Suprapubic skin (tissue), 4 donors: Measurements from ENCODE around the gene KRTAP10-3. TPM values are rescaled to one million over a fixed set of nuclear protein-coding genes. Genes with fewer than 3 reads are reported as not detected.
"Not testable (repeated sequence)": the region's sequence is repeated elsewhere in the genome, so short reads cannot be mapped to it uniquely, and the experiment has no call there.

Experiments
- DNase-seq, 2 donors: peaks; one replicate each; pipeline ENCODE4 v3.0.0-alpha.2; 2019; ENCODE audit warnings: low spot score in 2 of 2
- H3K27ac ChIP-seq: fragments of 200-600 bp; sonication (generic); one replicate; pipeline ENCODE4 v1.5.1; 2019
- H3K27me3 ChIP-seq: fragments of 200-600 bp; sonication (generic); one replicate; pipeline ENCODE4 v1.5.1; 2019
- H3K36me3 ChIP-seq: fragments of 200-600 bp; sonication (generic); one replicate; pipeline ENCODE4 v1.5.1; 2019
- H3K4me1 ChIP-seq: fragments of 200-600 bp; sonication (generic); one replicate; pipeline ENCODE4 v1.5.1; 2019
- H3K4me3 ChIP-seq: fragments of 200-600 bp; sonication (generic); one replicate; pipeline ENCODE4 v1.5.1; 2019; ENCODE audit warnings: mild to moderate bottlenecking
- H3K9me3 ChIP-seq: fragments of 200-600 bp; sonication (generic); one replicate; pipeline ENCODE4 v1.5.1; 2019
- EP300 ChIP-seq: sonication (generic); formaldehyde crosslinking; IDR thresholded peaks from one replicate; pipeline ENCODE4 v1.6.1; 2017; ENCODE audit warnings: antibody characterized with exemption
- POLR2A ChIP-seq, 2 donors: fragments of 450-650 bp; IDR thresholded peaks; one replicate each; pipeline ENCODE4 v1.6.1; 2017; ENCODE audit warnings: antibody characterized with exemption in 2 of 2, mild to moderate bottlenecking in 2 of 2, moderate library complexity in 2 of 2
- POLR2AphosphoS5 ChIP-seq, 3 donors: sonication (generic); formaldehyde crosslinking; IDR thresholded peaks; one replicate each; pipeline ENCODE4 v1.6.1; 2017; ENCODE audit warnings: antibody characterized with exemption in 3 of 3
- WGBS: methylation state at CpG from one replicate; pipeline ENCODE4 v1.1.5; 2018; 5-methylcytosine and 5-hydroxymethylcytosine counted together
- total RNA-seq, 4 donors: library from RNA; depleted of rRNA; stranded (reverse); fragments of >200 nt; gene quantifications; one replicate each; pipeline ENCODE4 v1.1.0, GENCODE V29; 2016
- TF ChIP-seq, protein P1 (sequence below), 2 donors: fragments of 200-600 bp in 1 of 2; fragments of 450-650 bp in 1 of 2; sonication (generic) in 1 of 2; IDR thresholded peaks; one replicate each; pipeline ENCODE4 v1.5.1; 2016 to 2019; ENCODE audit warnings: antibody characterized with exemption in 2 of 2, mild to moderate bottlenecking in 1 of 2, moderate library complexity in 1 of 2

KRTAP10-3 gene
- total RNA-seq, 4 donors from 2014 or later: 1.1 to 5.8 (median 3.3) TPM; not detected in 1

DNA sequence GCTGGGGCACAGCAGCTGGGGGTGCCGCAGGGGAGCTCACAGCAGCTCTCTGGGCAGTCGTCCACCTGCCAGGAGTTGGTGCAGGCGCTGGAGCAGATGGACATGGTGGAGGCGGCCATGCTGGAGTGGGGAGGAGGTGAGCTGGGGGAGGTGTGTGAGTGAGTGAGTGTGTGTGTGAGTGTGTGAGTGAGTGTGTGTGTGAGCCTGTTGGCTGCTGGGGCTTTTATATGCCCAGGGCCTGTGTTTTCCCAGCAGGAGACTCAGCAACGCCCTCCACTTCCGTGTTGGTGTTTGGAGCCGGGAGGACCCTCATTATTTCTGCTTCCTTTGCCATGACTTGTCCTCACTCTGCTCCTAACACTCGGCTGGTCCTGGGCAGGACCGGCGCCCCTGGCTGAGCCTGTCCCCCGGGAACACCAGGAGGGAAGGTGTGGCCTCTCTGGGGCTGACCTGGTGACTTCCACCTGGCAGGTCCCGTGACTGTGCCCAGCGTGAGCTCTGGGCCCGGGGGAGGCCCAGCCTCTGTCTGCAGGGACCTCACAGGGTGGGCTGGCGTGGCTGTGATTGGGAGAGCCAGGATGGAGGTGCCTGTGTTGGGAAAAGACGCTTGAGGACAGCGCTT, 7.1 kb downstream of the KRTAP10-3 start, which contains the start of gene KRTAP10-2:
Gene KRTAP10-2, minus strand, starts transcription at position 166 of the 622 bp plus-strand sequence. Its CDS starts 47 bp downstream, at position 119.
- Histone ChIP-seq H3K4me3 (no peak within 1 kb of the TSS), H3K9me3 (no peaks in the 10 kb centered on the region), H3K27me3 (peaks cover 55% of the 10 kb centered on the region), H3K36me3 (no peaks in the 10 kb centered on the region), H3K4me1 (peaks cover 14% of the 10 kb centered on the region), H3K27ac (no peak within 1 kb of the TSS)
- 44% methylated on average over 3 of the region's 17 CpGs for WGBS
- no peak for DNase-seq
- TF ChIP-seq POLR2A (IDR thresholded peaks at IDR 0.05): no peak
- TF ChIP-seq, protein P1, sequence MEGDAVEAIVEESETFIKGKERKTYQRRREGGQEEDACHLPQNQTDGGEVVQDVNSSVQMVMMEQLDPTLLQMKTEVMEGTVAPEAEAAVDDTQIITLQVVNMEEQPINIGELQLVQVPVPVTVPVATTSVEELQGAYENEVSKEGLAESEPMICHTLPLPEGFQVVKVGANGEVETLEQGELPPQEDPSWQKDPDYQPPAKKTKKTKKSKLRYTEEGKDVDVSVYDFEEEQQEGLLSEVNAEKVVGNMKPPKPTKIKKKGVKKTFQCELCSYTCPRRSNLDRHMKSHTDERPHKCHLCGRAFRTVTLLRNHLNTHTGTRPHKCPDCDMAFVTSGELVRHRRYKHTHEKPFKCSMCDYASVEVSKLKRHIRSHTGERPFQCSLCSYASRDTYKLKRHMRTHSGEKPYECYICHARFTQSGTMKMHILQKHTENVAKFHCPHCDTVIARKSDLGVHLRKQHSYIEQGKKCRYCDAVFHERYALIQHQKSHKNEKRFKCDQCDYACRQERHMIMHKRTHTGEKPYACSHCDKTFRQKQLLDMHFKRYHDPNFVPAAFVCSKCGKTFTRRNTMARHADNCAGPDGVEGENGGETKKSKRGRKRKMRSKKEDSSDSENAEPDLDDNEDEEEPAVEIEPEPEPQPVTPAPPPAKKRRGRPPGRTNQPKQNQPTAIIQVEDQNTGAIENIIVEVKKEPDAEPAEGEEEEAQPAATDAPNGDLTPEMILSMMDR (IDR thresholded peaks at IDR 0.05): no peak
- no peak for TF ChIP-seq EP300
- no peak for TF ChIP-seq POLR2AphosphoS5 (IDR thresholded peaks at IDR 0.05)

DNA sequence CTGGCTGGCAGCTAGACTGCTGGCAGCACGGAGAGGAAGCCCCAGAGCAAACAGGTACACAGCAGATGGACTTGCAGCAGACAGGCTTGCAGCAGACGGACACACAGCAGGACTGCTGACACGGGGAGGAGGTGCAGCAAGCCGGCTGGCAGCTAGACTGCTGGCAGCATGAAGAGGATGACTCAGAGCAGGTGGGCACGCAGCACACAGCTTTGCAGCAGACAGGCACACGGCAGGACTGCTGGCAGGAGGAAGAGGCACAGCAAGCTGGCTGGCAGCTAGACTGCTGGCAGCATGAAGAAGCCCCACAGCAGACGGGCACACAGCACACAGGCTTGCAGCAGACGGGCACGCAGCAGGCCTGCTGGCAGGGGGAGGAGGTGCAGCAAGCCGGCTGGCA, 7.8 kb downstream of the KRTAP10-3 start:
- H3K27me3 ChIP-seq: peaks cover 48% of the 10 kb centered on the region
- no peaks in the 10 kb centered on the region for H3K36me3 ChIP-seq
- H3K27ac ChIP-seq: no peak overlapping the region
- no peak overlapping the region for H3K4me3 ChIP-seq
- H3K9me3 ChIP-seq: no peaks in the 10 kb centered on the region
- TF ChIP-seq POLR2A (IDR thresholded peaks at IDR 0.05) (no peak), POLR2AphosphoS5 (IDR thresholded peaks at IDR 0.05) (no peak), EP300 (no peak)
- TF ChIP-seq, protein P1 (IDR thresholded peaks at IDR 0.05): no peak
- H3K4me1 ChIP-seq: peaks cover 14% of the 10 kb centered on the region
- no CpG with 5 or more reads among the region's 10 CpGs for WGBS
- no peak for DNase-seq

DNA sequence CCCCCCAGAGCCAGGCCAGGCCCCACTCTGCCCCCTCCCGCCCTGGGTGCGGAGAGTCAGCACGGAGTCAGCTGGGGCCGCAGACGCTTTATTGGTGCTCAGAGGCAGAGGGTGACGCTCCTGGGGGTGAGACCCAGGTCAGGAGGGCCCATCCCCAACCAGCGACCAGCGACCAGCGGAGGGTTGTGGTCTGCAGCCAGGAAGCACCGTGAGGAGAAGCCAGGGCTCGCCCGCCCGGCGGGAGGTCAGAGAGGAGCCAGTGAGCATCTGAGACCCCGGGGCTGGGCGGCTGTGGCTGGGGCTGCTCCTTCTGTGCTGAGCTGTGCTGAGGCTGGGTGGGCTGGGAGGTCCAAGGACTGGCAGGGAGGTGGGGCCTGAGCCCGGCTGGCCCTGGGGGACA, 8.3 kb downstream of the KRTAP10-3 start:
- not testable (repeated sequence) for H3K27ac ChIP-seq, H3K36me3 ChIP-seq, H3K4me3 ChIP-seq, DNase-seq, H3K9me3 ChIP-seq
- peaks cover 43% of the 10 kb centered on the region for H3K27me3 ChIP-seq
- WGBS: 59% methylated on average over 2 of the region's 17 CpGs
- peaks cover 14% of the 10 kb centered on the region for H3K4me1 ChIP-seq

DNA sequence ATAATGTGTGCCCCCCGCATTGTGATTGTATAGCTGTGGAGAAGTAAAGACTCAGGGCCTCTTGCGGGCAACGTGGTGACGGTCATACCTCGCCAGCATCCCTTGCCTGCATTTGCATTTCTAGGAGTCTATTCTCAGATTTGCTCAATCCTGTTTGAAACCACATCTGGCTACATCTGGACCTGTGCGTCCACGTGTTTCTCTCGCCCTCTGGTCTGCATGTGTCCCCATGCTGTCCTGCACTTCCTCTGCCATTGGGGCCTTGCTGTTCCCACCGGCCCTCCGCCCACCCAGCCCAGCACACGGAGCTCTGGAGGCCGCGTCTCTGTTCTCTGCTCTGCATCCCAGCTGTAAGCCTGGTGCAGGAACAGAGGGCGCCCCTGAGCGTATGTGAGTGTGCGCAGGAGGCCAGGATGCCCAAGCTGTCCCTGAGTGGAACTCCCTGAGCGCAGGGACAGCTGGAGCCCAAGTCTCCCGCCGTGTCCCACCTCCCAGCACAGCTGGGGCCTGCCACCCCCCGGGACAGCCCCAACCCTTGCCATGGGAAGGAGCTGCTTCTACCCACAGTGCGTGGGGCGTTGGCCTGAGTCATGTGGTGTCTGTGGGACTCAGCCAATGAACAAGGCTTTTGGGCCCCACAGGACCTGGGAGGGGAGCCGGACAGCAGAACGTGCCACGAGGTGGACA, 8.9 kb downstream of the KRTAP10-3 start:
- no peak for TF ChIP-seq POLR2AphosphoS5 (IDR thresholded peaks at IDR 0.05)
- TF ChIP-seq POLR2A (IDR thresholded peaks at IDR 0.05): no peak
- TF ChIP-seq, protein P1 (IDR thresholded peaks at IDR 0.05): no peak
- TF ChIP-seq EP300: no peak
- peaks cover 39% of the 10 kb centered on the region for H3K27me3 ChIP-seq
- peaks cover 14% of the 10 kb centered on the region for H3K4me1 ChIP-seq
- no peak overlapping the region for H3K4me3 ChIP-seq
- 43% methylated on average over 12 of the region's 25 CpGs for WGBS
- H3K36me3 ChIP-seq: no peaks in the 10 kb centered on the region
- DNase-seq: no peak
- H3K27ac ChIP-seq: no peak overlapping the region
- H3K9me3 ChIP-seq: no peaks in the 10 kb centered on the region

DNA sequence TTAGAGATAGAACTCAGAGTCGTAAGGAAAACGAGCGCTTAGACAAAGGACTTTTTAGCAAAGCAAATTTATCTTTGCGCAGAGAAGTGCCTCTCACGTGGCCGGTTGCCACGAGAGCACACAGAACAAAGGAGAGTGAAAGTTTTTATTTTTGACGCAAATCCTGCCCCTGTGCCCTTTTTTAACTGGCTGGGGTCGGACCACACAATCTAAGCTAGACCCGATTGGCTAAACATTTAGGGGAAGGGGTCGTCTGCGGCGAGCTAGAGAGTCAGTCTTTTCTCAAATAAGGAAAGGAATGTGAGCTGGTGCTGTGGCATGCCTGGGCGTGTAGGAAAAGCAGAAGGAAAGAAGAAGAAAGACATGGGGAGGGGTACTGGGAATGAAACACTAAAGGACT, 9.7 kb downstream of the KRTAP10-3 start:
- no peaks in the 10 kb centered on the region for H3K36me3 ChIP-seq
- no peak for DNase-seq
- TF ChIP-seq, protein P1 (IDR thresholded peaks at IDR 0.05): no peak
- no peak for TF ChIP-seq POLR2A (IDR thresholded peaks at IDR 0.05)
- no peak for TF ChIP-seq POLR2AphosphoS5 (IDR thresholded peaks at IDR 0.05)
- no peak for TF ChIP-seq EP300
- H3K4me3 ChIP-seq: no peak overlapping the region
- H3K9me3 ChIP-seq: no peaks in the 10 kb centered on the region
- H3K27me3 ChIP-seq: peaks cover 37% of the 10 kb centered on the region
- peaks cover 14% of the 10 kb centered on the region for H3K4me1 ChIP-seq
- 23% methylated on average over 14 of the region's 14 CpGs for WGBS
- no peak overlapping the region for H3K27ac ChIP-seq
